ENCODE data around the gene CTBP1.

Gene CTBP1

DNA sequence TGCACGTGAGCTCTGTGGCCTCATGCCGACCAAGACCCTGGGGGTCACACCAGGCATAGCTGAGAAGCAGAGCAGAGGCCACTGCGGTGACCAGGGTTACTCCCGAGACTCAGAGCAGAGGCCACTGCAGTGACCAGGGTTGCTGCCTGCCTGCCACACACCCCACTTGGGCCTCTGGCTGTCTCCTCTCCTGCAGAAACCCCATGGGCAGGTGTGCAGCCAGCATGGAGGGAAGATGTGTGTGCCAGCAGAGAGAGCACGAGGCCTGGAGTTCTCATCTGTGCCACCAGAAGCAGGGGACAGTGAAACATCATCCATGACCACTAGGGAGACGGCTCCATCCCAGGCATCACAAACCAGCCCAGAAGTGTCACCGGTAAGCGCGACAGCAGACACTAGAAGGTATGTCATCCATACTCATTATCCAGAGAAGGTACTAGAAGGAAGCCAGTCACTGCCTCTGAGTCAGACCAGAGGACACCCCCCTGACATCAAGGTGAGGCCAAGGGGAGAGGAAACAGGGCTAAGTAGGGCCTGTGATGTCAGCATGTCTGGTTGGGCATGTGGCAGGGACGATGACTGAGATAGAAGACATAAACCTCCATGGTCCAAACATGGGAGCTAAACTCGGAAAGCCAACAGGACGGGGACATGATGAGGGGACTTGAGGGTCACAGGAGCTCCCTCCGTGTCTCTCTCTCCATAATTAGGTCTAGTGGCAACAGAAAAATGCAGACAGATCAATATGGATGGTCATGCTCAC is 52.3 kb downstream of the CTBP1 start:
- peak; percentile 36 for DNase-seq (ENCODE audit: low spot score)

DNA sequence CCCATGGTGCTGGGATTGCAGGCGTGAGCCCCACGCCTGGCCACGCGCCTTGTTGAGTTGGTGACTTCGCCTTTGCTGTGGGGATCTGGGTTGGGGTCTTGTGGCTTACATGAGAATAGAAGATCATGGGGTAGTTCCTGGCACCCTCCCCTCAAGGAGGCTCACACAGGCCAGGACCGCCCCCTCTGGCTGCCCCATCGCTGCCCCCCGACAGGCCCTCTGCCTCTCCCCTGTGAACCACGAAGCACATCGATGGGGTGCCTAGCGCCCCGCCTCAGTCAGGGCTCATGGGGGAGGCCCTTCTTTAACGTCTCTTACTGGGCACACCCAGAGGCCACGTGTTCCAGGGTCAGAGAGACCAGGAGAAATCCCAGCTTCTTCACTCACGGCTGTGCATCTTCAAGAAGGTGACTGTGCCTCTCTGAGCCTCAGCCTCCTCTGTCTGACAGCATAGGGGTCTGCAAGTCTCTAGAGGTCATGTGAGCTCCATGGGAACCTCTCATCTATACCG is 53.0 kb downstream of the CTBP1 start:
- DNase-seq (ENCODE audit: low spot score) = peak; percentile 62

DNA sequence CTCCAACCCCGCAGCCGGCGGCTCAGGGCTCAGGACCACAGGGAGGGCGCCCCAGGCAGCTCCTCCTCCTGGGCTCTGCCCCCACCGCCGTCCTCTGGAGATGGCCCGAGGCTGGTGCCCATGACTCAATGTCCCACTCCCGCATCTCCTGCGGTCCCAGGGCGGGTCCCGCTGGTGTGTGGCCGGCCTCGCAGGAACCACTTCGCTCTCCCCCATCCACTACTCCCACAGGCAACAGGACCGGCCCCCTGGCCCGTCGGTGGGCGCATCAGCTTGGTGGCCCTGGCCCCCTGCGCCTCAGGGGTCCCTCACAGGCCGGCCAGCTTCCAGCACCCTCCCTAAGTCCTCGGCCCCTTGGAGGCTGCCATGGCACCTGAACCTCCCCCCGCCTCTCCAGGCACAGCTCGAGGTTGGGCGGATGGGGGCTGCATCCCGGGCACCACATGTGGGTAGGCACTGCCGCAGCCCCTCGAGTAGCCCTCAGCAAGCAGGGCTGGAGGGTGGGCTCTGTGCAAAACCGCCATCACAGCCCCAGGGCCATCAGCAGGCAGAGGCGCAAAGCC is 53.7 kb downstream of the CTBP1 start:
- DNase-seq (ENCODE audit: low spot score) = peak; percentile 64

DNA sequence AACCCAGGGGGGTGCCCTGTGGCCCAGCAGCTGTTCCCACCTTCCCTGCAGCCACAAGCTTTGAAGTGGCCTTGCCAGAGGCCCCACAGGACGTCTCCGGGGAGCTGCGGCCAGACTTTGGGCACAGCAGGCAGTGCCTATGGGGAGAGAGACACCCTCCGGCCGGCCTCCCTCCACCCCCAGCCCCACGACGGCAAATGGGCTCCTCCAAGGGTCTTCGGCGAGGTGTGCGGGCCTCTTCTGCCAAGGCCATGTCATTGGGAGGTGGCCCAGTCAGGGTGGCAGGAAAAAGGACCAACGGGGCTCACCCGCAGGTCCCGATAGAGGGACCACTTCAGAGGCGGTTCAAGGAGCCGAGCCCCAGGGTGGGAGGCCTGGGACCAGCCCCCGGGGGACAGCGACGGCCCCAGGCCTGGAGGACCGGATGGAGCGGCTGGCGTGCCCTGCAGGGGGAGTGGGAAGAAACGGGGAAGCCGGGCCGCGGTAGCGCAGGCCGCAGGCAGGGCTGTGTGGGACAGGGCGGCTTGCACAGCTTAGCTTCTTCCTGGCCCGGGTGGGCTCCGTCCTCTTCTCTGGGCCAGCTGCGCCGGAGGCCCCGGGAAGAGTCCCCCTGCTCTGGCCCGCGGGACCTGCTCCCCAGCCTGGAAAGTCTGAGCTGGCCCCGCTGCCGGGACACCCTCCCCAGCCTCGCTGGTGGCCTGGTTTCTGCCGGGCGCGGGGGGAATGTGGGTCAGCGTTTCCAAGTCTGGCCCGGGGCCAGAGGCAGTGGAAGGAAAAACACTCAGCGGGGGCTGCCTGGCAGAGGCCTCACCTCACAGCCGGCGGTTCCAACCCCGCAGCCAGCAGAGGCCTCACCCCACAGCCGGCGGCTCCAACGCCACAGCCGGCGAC is 54.7 kb downstream of the CTBP1 start:
- DNase-seq (ENCODE audit: low spot score) = peak; percentile 80

DNA sequence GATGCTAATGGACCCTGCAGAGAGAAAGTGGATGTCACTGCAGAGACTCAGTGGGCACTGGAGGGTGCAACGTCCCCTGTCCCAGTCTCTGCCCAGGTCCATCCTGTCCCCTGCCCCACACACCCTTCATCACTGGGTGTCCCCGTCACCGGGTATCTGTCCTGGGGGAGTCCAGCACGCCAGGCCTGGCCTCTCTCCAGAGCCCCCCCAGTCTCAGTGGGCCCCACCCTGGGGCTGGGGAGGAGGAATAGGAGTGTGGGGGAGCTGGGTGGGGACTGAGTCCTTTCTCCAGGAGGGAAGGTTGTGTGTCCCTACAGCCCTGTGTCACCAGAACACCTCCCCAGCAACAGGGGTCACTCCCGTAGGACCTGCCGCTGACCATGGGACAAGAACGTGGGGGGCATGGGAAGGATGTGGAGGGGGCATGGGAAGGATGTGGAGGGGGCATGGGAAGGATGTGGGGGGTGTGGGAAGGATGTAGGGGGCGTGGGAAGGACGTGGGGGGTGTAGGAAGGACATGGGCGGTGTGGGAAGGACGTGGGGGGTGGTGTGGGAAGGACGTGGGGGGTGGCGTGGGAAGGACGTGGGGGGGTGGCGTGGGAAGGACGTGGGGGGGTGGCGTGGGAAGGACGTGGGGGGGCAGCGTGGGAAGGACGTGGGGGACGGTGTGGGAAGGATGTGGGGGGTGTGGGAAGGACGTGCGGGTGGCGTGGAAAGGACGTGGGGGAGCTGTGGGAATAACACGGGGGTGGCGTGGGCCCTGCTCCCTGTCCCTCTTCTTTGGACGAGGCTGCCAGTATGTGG is 55.5 kb downstream of the CTBP1 start:
- DNase-seq (ENCODE audit: low spot score) = peak; percentile 63

DNA sequence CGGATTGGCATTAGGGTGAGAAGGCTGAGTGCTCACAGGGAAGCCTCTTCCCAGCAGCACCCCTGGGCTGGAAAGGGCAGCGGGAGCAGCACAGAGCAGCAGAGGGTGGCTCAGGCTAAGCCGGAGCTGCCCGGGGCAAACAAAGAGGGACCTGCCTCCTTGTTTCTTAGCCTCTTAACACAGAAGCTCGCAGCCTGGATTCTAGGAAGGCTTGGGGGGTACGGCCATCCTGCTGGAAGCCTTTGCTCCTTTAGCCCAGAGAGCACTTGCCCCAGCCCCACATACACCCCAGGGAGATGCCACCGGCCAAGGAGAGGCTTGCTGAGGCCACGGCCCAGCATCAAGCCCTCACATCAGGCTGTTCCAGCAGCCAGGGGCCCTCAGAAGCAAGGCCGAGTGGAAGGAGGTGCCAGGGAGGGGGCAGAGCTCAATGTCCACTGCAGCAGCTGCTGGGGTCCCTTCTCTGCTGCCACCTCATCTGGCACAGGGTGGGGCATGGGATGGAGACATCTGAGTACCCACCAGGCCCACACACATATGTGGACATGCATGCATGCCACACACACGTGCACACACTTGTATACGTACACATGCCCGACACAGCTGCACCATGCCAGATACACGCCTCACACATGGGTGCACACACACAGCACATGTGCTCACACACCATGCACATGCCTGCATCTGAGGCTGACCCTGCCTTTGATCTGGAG is 56.3 kb downstream of the CTBP1 start:
- DNase-seq (ENCODE audit: low spot score) = peak; percentile 64

DNA sequence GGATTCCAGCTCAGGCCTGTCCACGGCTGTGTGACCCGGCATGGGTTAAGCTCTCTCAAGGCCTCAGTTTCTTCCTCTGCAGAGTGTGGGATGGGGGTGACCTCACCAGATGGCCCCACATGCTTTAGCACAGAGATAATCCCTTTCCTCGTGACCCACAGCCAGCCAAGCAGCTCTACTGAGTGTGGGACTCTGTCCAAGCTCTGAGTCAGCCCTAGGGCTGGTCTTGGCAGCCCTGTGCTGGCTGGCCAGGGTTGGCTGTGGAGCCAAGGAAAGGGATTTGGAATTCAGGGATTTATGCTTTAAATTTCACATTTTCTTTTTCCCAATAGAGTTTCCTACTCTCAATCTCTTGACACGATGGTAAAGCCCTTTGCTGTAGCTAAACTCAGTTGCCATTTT is 56.8 kb downstream of the CTBP1 start:
- DNase-seq (ENCODE audit: low spot score) = peak; percentile 84

DNA sequence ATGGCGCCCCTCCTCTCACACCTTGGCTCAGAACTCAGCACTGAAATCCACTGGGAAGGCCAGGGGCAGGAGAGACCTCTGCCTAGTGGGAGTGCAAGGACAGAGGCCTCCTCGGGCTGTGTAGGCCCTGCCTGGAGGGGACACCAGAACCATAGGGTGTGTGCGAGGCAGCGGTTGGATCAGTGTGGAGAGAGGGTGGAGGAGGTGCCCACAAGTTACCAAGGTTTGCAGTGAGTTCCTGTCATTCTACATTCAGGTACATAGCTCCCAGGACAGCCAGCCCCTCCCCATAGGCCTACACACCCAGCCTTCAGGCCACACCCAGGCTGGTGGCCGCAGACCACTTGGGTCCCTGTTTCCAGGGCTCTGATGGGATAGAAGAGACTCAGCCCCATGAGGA is 57.3 kb downstream of the CTBP1 start:
- no peak for DNase-seq (ENCODE audit: low spot score)

DNA sequence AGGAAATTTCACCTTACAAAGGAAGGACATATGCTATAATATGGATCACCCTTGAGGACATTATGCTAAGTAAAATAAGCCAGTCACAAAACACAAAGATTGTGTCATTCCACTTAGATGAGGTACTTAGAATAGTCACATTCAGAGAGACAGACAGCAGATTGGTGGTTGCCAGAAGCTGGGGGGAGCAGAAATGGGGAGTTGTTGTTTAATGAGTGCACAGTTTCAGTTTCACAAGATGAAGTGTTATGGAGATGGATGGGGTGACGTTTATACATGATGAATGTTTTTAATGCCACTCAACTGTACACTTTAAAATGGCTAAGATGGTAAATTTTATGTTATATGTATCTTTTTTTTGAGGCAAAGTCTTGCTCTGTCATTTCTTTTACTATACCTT is 61.7 kb downstream of the CTBP1 start:
- DNase-seq (ENCODE audit: low spot score) = no peak

DNA sequence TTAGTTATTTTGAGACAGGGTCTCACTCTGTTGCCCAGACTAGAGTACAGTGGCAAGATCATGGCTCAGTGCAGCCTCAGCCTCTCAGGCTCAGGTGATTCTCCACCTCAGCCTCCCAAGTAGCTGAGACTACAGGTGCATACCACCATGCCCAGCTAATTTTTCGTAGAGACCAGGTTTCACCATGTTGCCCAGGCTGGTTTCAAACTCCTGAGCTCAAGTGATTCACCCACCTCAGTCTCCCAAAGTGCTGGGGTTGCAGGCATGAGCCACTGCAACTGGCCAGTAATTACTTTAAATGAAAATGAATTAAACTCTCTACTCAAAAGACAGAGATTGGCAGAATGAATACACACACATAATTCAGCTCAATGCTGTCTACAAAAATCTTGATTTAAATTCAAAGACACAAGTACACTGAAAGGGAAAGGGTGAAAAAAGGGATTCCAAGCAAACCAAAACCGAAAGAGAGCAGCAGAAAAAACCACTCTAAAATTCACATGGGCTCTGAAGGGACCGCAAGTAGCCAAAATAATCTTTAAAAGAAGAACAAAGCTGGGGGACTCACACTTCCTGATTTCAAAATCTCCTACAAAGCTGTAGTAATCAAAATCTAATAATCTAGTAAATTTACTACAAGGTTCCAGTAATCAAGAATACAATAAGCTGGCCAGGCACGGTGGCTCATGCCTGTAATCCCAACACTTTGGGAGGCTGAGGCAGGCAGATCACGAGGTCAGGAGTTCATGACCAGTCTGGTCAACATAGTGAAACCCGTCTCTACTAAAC is 64.8 kb downstream of the CTBP1 start:
- DNase-seq (ENCODE audit: low spot score) = no peak

DNA sequence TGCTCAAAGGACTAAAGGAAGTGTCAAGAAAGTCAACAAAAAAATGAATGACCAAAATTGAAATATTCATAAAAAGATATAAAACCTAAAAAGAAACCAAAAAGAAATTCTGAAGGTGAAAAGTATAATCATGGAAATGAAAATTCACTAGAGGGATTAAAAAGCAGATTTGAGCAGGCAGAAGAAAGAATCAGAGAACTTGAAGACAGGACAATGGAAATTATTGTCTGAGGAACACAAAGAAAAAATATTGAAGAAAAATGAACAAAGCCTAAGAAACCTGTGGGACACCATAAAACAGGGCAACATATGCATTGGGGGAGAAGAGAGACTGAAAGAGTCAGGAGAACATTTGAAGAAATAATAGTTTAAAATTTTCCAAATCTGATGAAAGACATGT is 66.6 kb downstream of the CTBP1 start:
- DNase-seq (ENCODE audit: low spot score) = no peak

DNA sequence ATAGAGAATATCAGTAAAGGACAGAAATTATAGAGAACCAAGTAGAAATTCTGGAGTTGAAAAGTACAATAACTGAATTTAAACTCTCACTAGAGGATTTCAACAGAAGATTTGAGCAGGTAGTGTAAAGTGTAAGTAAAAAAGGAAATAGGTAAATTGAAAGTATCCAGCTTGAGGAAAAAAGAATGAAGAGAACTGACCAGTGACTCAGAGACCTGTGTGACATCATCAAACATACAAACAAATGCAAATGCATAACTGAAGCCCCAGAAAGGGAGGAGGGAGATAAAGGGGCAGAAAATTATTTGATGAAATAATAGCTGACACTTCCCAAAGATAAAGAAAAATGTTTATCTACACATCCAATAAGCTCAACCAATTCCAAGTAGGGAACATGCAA is 68.3 kb downstream of the CTBP1 start:
- no peak for DNase-seq (ENCODE audit: low spot score)

DNA sequence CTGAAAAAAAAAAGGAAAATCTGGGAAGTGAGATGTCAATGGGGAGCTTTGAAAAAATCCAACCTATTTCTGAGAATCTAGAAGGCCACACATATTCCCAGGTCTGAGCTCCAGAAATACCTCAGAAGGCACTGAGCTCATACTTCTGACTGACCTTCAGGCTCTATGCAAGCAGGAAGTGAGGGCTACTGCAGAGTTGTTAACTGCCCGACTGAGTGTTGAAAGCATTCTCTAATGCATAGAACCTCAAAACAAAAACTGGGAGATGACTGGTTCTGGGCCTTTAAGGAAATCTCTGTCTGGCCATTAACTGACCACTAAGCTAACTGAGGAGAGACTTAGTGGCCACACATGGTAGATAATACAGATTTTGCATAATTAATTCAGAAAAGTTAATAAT is 69.0 kb downstream of the CTBP1 start:
- DNase-seq (ENCODE audit: low spot score) = no peak

DNA sequence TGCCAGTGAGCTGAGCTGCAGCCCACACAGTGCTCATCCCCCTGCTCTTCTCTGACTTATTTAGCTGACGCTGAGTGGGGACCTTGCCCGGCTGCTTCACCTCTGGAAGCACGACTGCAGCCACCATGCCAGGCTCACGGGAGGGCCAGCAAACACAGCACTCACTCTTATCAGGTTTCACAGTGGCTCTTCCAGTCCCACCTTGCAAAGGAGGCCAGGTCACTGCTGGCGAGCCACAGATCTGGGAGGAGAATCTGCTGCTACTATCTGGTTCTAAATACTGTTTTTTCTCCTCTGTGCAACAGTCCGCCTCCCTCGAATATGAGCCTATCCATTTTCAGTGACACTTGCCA is 69.9 kb downstream of the CTBP1 start:
- no peak for DNase-seq (ENCODE audit: low spot score)

DNA sequence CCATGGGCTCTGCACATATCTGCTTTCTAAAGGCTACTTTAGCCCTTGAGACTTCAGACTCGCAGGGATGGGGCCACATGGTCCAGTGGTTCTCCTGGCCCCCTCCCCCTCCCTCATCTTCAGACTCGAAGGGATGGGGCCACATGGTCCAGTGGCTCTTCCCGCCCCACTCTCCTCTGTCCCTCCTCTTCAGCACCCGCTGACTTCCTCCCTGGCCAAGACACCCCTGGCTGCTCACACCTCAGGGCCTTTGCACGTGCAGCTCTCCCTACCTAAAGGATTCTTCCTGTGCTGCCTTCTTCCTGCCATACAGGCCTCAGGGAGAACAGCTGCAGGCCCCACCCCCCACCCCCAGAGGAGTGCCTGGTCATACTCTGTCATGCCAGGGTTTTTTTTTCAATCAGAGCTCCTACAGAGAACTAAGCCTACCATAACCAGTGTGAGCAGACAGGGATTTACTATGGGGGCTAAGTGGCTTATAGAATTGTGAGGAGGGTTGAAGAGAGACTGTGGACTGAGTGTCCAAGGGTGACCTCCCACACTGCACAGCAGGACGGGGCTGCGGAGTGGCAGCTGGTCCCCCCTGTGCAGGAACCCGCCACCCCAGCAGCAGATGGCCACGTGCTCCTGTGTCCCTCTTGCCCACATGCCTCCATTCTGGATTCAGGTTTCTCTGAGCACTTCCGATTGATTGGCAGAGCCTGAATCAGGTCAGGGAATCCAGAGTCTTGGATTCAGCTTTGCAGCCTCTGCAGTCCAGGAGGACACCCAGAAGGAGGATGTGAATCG is 70.4 kb downstream of the CTBP1 start:
- no peak for DNase-seq (ENCODE audit: low spot score)

DNA sequence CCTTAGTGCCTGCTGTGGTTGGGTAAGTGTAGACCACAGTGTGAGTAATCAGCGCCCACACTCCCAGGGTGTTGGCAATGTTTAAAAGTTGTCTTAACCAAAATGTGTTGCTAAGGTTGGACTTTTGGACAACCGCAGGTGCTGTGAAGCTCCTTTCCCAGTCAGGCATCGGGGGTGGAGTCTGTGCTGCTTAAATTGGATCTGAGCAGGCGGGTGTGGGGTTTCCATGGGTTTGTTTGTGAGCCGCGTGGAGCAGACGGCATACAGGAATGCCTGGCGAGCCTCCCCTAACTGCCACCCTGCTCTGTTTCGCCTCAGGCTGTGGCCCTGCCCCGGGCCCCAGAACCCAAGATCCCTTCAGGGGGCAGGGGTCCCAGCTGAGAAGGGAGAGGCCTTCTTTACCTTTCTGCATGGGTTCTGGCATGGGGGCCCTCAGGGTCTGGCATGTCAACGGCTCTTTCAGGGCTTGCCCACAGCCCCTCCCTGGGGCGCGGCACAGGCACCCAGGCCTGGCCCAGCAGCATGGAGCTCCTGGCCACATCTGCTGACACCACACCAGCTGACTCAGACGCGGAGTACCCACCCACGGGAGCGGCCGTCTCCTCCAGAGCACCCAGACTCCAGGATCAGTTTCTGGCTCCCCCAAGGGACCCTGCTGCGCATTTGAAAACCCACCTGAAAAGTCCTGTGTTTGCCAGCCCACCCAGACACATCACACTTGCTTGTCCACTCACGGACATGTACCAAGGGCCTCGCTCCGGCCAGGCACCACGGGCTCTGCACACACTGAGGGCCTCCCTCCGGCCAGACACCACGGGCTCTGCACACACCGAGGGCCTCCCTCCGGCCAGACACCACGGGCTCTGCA is 71.4 kb downstream of the CTBP1 start:
- DNase-seq (ENCODE audit: low spot score) = no peak

DNA sequence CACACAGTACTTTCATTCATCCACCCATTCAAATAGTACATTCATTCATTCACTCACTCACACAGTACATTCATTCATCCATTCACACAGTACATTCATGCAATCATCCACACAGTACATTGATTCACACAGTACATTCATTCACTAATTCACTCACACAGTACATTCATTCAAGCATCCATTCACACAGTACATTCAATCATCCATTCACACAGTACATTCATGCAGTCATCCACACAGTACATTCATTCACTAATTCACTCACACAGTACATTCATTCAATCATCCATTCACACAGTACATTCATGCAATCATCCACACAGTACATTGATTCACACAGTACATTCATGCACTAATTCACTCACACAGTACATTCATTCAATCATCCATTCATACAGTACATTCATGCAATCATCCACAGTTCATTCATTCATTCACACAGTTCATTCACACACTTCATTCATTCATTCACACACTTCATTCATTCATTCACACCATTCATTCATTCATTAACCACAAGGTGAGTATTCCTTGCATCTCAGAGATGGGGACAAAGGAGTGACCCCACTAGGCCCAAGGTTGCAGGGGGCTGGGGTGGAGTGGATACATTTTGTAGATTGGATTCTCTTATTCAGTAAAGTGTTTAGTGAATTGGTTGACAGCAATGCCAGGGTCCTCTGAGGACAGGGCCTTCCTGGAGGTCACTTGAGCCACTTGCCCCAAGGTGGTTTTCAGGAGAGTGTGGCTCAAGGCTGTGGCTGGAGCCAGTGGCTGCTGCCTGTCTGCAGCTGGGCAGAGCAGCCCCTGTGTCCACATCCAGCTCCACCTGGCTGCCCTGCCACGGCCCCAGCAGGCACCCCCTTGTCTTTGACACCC is 72.3 kb downstream of the CTBP1 start:
- DNase-seq (ENCODE audit: low spot score) = no peak

Data from left forelimb (tissue), 1 donor.